NCI-H1048 (cell line): ENCODE results near the gene JADE2.
"Not testable (repeated sequence)": the region's sequence is repeated elsewhere in the genome, so short reads cannot be mapped to it uniquely, and the experiment has no call there.

Experiments used
- DNase-seq: peaks from one replicate; lab custom pipeline; 2025; lab: John Stamatoyannopoulos, UW

JADE2 gene

GRCh38 chr5:134590992-134591659 is 65.7 kb downstream of the JADE2 start:
- DNase-seq: no peak

- no peak for DNase-seq
Measured at GRCh38 chr5:134592141-134592746, 66.8 kb downstream of the JADE2 start.

- DNase-seq: no peak
Measured at GRCh38 chr5:134594336-134594735, 68.9 kb downstream of the JADE2 start.

- DNase-seq: no peak
Measured at GRCh38 chr5:134594797-134595457, 69.5 kb downstream of the JADE2 start.

- no peak for DNase-seq
Measured at GRCh38 chr5:134595458-134595838, 70.0 kb downstream of the JADE2 start.

DNA sequence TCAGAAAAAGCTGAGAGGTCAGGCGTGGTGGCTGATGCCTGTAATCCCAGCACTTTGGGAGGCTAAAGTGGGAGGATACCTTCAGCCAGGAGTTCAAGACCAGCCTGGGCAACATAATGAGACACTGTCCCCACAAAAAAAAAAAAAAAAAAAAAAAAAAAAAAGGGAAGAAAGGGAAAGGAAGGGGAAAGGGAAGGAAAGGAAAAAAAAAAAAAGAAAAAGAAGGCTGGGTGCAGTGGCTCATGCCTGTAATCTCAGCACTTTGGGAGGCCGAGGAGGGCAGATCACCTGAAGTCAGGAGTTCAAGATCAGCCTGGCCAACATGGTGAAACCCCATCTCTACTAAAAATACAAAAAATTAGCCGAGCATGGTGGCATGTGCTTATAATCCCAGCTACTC is 74.3 kb downstream of the JADE2 start:
- DNase-seq: not testable (repeated sequence)

DNA sequence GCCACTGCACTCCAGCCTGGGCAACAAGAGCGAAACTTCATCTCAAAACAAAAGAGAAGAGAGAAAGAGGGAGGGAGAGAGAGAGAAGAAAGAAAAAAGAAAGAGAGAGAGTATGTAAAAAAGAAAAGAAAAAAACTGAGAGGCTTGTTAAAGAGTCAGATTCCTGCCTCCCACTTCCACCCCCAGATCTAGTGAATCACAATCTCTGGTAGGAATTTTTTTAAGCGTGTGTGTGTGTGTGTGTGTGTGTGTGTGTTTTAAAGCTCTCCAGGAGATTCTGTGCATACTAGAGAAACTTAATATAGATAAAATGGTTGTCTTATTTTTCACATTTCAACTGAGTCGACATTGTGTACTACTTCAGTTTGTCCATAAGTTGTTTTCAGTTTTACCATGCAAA is 75.1 kb downstream of the JADE2 start:
- no peak for DNase-seq

- DNase-seq: no peak
Measured at GRCh38 chr5:134603059-134603458, 77.6 kb downstream of the JADE2 start.

DNA sequence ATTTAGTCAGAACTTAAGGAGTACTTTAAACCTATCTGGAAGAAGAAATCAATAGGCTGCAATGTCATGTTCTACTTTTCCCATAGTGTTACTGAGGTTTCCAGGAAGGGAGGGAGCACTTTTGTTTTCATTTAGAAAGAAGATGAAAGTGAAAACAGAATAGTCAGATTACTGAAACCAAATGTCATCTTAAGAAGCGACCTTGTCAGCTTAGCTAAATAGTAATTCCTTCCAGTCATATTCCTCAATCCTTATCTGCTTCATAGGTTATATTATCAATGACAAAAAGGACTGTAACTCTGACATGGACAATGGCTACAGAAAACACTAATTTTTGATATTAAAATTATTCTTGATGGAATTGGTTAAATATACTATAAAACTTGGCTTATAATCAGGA is 79.4 kb downstream of the JADE2 start:
- DNase-seq: no peak

GRCh38 chr5:134606726-134607125 is 81.3 kb downstream of the JADE2 start:
- DNase-seq: no peak

- DNase-seq: no peak
Measured at GRCh38 chr5:134608555-134608954, 83.1 kb downstream of the JADE2 start.

DNA sequence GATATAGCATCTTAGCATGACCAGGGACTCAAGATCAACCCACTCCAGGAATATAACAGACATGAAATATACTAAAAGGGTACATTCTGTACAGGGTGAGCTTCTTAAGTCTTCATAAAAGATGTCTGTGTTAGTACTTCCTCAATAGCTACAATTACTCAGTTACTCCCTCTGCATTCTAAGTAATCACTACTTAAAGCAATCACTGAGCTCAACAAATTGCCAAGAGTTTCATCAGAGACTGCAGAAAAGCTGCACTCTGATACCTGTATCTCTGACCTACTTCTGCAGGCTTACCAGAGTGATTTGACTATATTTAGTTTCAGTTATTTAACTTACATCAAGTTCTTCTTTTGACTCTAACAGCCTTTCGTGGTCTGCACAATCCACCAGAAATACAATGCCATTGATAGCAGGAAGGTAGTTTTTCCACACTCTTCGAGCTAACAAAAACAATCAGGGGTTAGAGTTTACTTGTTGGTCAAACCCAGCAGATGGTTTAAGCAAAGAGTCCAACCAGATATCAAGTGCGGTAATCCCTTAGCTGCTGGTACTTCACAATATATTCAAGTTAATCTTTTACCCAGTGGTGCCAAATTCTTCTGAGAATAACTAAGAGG is 83.9 kb downstream of the JADE2 start:
- DNase-seq: no peak

GRCh38 chr5:134610725-134611124 is 85.3 kb downstream of the JADE2 start:
- no peak for DNase-seq

- no peak for DNase-seq
Measured at GRCh38 chr5:134611515-134611914, 86.0 kb downstream of the JADE2 start.

- DNase-seq: no peak
Measured at GRCh38 chr5:134614450-134615085, 89.1 kb downstream of the JADE2 start.

GRCh38 chr5:134620634-134621033 is 95.2 kb downstream of the JADE2 start:
- DNase-seq: no peak

DNA sequence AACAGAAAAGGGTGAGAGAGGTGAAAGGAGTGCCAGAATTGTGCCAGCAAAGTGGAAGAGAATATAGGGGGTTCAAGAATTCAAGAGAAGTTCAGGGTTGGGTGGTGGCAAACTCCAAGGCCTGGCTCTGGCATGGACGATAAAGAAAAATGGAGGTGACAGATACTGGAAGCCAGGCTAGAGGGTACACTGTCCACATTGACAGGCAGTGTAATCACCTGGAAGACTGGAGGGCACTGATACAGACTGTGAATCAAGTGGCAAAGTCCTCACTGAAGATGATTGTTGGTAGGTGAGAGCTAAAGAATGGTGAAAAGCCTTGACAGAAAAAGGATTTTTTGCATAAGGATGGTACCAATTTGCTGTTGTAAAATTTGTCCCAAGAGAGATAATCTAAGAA is 100.1 kb downstream of the JADE2 start:
- no peak for DNase-seq

DNA sequence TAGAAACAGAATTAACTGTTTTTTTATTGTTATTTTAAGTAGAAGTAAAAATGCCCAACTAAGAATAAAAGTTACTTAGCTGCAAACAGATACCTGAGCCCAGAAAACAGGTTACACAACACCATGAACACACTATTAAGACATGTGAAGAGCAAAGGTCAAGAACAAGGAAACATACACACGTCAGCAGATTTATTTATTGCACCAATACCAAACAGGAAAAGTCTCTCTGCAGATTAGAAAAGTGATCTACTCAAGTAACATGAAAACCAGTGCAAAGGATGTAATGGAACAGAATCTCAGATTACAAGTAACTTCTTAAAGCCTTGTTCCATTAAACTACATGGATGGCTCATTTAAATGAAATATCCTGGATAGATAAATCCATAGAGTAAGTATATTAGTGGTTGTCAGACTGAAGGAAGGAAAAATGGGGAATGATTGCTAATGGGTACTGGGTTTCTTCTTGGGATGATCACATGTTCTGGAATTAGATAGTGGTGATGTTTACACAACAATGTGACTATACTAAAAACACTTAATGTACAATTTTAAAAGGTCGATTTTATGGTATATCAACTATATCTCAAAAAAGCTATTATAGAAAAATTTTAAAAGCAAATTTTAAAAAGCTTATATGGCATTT is 101.0 kb downstream of the JADE2 start:
- no peak for DNase-seq
